Measurements from ENCODE around the gene SPAG16.

- TF ChIP-seq CTCF (conservative IDR thresholded peaks at IDR 0.05; ENCODE audit: low read depth, low read length) = peak; percentile 41; the same call in 1 of the 2 replicates
- no peak for TF ChIP-seq EZH2 (IDR thresholded peaks at IDR 0.05; ENCODE audit: low read length, unreplicated experiment)
Measured at GRCh38 chr2:214410128-214410775, 1126.0 kb downstream of the SPAG16 start.
